GM12892 (cell line): Measurements from ENCODE around the gene MAEL.

Experiments used
- POLR2A ChIP-seq: IDR thresholded peaks from 2 replicates; pipeline ENCODE4 v1.6.1; 2011; ENCODE audit warnings: low read depth, low read length, control low read depth
- POLR2AphosphoS5 ChIP-seq: IDR thresholded peaks from 2 replicates; pipeline ENCODE4 v1.6.1; 2011; ENCODE audit warnings: low read depth, low read length, control low read depth
- TAF1 ChIP-seq: IDR thresholded peaks from 2 replicates; pipeline ENCODE4 v1.6.1; 2011; ENCODE audit warnings: low read depth, mild to moderate bottlenecking, control low read depth, low read length, borderline replicate concordance

- TF ChIP-seq TAF1, result no peak
- TF ChIP-seq POLR2AphosphoS5, result no peak
- TF ChIP-seq POLR2A, result no peak
Observed at GRCh38 chr1:166981589-166981988, 7.5 kb upstream of the MAEL start.
